AG08396 (cell line): Measurements from ENCODE around the gene SSNA1.

Experiments
- DNase-seq: peaks from one replicate; pipeline ENCODE4 v3.0.0; 2012; ENCODE audit warnings: low spot score, mixed read lengths

The SSNA1 gene

GRCh38 chr9:137168573-137168903 lies 19.9 kb upstream of the SSNA1 start:
- DNase-seq: no peak

- DNase-seq: peak; percentile 77
Measured at GRCh38 chr9:137168904-137169856, 19.3 kb upstream of the SSNA1 start.

- DNase-seq: no peak
Measured at GRCh38 chr9:137169896-137170358, 18.5 kb upstream of the SSNA1 start, which contains the start of gene LRRC26. LRRC26 (minus strand) TSS chr9:137170051; CDS start chr9:137169943, 108 bp downstream.

- DNase-seq: no peak
Measured at GRCh38 chr9:137170486-137171148, 17.9 kb upstream of the SSNA1 start.

GRCh38 chr9:137171149-137171900 lies 17.2 kb upstream of the SSNA1 start:
- DNase-seq: no peak

GRCh38 chr9:137172901-137173795 lies 15.3 kb upstream of the SSNA1 start:
- no peak for DNase-seq

GRCh38 chr9:137173796-137174664 lies 14.4 kb upstream of the SSNA1 start:
- no peak for DNase-seq

GRCh38 chr9:137174722-137175293 lies 13.7 kb upstream of the SSNA1 start:
- DNase-seq: no peak

GRCh38 chr9:137175345-137175961 lies 13.0 kb upstream of the SSNA1 start:
- no peak for DNase-seq

- DNase-seq: peak; percentile 79
Measured at GRCh38 chr9:137176302-137177182, 11.9 kb upstream of the SSNA1 start.

- no peak for DNase-seq
Measured at GRCh38 chr9:137178201-137178938, 10.1 kb upstream of the SSNA1 start.

GRCh38 chr9:137178939-137179630 lies 9.4 kb upstream of the SSNA1 start:
- DNase-seq: no peak

GRCh38 chr9:137179761-137180160 lies 8.7 kb upstream of the SSNA1 start:
- no peak for DNase-seq

- no peak for DNase-seq
Measured at GRCh38 chr9:137180491-137180890, 8.0 kb upstream of the SSNA1 start.

GRCh38 chr9:137181680-137182079 lies 6.8 kb upstream of the SSNA1 start:
- DNase-seq: no peak

- DNase-seq: no peak
Measured at GRCh38 chr9:137182836-137183235, 5.6 kb upstream of the SSNA1 start.

GRCh38 chr9:137183980-137184595 lies 4.4 kb upstream of the SSNA1 start:
- no peak for DNase-seq
